PC-3 (cell line): ENCODE data around the gene NEO1. TPM values are rescaled to one million over a fixed set of nuclear protein-coding genes. Genes with fewer than 3 reads are reported as not detected.

Experiments used
- ATAC-seq: fragments of 200-7000 bp; cut with Tn5 transposase; 2 replicates; pipeline ENCODE4 v1.9.1; 2020; ENCODE audit warnings: mild to moderate bottlenecking, moderate library complexity
- BruUV-seq: library from RNA; stranded (reverse); fragments of 400-500 nt; replicated peaks from 2 replicates; lab custom pipeline; 2021; lab: Mats Ljungman, UMichigan
- CTCF ChIA-PET: fragments of 300-600 bp; sonication (Branson Sonifier 250); formaldehyde crosslinking; loops from one replicate; lab custom pipeline; 2022; ENCODE audit warnings: antibody characterized with exemption; lab: Charles Lee
- POLR2A ChIA-PET: fragments of 300-600 bp; sonication (Branson Sonifier 250); formaldehyde crosslinking; loops from one replicate; lab custom pipeline; 2022; ENCODE audit warnings: antibody characterized with exemption; ENCODE audit not compliant: unreplicated experiment; lab: Charles Lee
- DNase-seq: peaks from one replicate; pipeline ENCODE4 v3.0.0-alpha.2; 2015
- H2AFZ ChIP-seq: fragments of 300-600 bp; sonication (generic); 2 replicates; pipeline ENCODE4 v1.6.0; 2016; ENCODE audit warnings: antibody characterized with exemption, low read length
- H3F3A ChIP-seq: fragments of 300-600 bp; sonication (generic); one replicate; pipeline ENCODE4 v1.6.0; 2017; ENCODE audit warnings: antibody characterized with exemption, low read length, control low read depth, mild to moderate bottlenecking; ENCODE audit not compliant: unreplicated experiment
- H3K27ac ChIP-seq: fragments of 300-600 bp; sonication (generic); 2 replicates; pipeline ENCODE4 v1.5.1; 2016; ENCODE audit warnings: mild to moderate bottlenecking, low read length
- H3K27me3 ChIP-seq: fragments of 300-600 bp; sonication (generic); 2 replicates; pipeline ENCODE4 v1.6.1; 2016; ENCODE audit warnings: low read length, mixed read lengths
- H3K36me3 ChIP-seq: fragments of 300-600 bp; sonication (generic); 2 replicates; pipeline ENCODE4 v1.6.1; 2016; ENCODE audit warnings: low read depth, mixed run types, low read length, mixed read lengths
- H3K4me1 ChIP-seq: fragments of 300-600 bp; sonication (generic); 2 replicates; pipeline ENCODE4 v1.5.1; 2016; ENCODE audit warnings: low read length; ENCODE audit not compliant: insufficient read depth
- H3K4me2 ChIP-seq: fragments of 300-600 bp; sonication (generic); 2 replicates; pipeline ENCODE4 v1.6.0; 2016; ENCODE audit warnings: low read length
- H3K4me3 ChIP-seq: fragments of 300-600 bp; sonication (generic); 2 replicates; pipeline ENCODE4 v1.5.1; 2016; ENCODE audit warnings: mild to moderate bottlenecking, low read length, mixed read lengths
- H3K79me2 ChIP-seq: fragments of 300-600 bp; sonication (generic); 2 replicates; pipeline ENCODE4 v1.6.1; 2017; ENCODE audit warnings: low read length, mixed read lengths
- H3K9ac ChIP-seq: fragments of 300-600 bp; sonication (generic); 2 replicates; pipeline ENCODE4 v1.6.0; 2016; ENCODE audit warnings: mild to moderate bottlenecking, low read length
- H3K9me2 ChIP-seq: fragments of 300-600 bp; sonication (generic); replicated peaks from 2 replicates; pipeline ENCODE4 v1.6.1; 2016; ENCODE audit warnings: mixed run types, low read length, mixed read lengths
- H3K9me3 ChIP-seq: fragments of 300-600 bp; sonication (generic); 2 replicates; pipeline ENCODE4 v1.6.1; 2016; ENCODE audit warnings: low read length, mixed read lengths
- H4K20me1 ChIP-seq: fragments of 300-600 bp; sonication (generic); 2 replicates; pipeline ENCODE4 v1.6.1; 2016; ENCODE audit warnings: low read length, mixed read lengths
- CTCF ChIP-seq: fragments of 300-600 bp; sonication (generic); conservative IDR thresholded peaks from 2 replicates; pipeline ENCODE4 v1.5.1; 2017; ENCODE audit warnings: antibody characterized with exemption, low read depth, mild to moderate bottlenecking, low read length
- EZH2 ChIP-seq: fragments of 300-600 bp; sonication (generic); IDR thresholded peaks from one replicate; pipeline ENCODE4 v1.6.1; 2017; ENCODE audit warnings: antibody characterized with exemption, mild to moderate bottlenecking, low read length; ENCODE audit not compliant: unreplicated experiment
- EZH2phosphoT487 ChIP-seq: fragments of 300-600 bp; sonication (generic); IDR thresholded peaks from 2 replicates; pipeline ENCODE4 v1.6.1; 2018; ENCODE audit warnings: mild to moderate bottlenecking, antibody characterized with exemption, low read length, borderline replicate concordance
- intact Hi-C: fragments of 100-400 bp; cut with micrococcal nuclease; formaldehyde crosslinking; loops from 2 replicates; pipeline ENCODE4 v1.9.0; 2023
- total RNA-seq: library from RNA; depleted of rRNA; stranded (reverse); fragments of >200 nt; gene quantifications from 2 replicates; pipeline ENCODE4 v1.2.3, GENCODE V29; 2014

Gene NEO1
- total RNA-seq, 1 experiment from 2014 or later = 1.2 TPM

DNA sequence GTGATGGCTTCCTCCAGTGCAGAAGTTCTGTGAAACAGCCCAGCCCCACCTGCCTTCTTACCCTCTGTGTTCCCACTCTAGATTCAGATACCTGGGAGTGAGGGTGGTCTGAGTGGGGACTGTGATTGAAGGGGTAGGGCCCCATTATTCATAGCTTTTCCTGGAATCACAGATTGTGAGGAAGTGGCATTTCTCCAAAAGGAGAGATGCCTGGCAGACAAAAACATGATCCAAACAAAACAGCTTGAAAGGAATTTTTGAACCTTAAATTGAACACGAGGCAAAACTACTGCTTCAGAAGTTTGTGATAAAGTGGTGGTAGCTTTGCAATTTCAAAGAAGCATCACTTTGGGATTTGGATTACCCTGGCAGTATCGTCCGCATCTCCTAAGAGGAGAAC is 29.2 kb upstream of the NEO1 start:
- Histone ChIP-seq H3K4me3 (no peak overlapping the region), H3K79me2 (no peaks in the 10 kb centered on the region), H3K27me3 (peaks cover 34% of the 10 kb centered on the region), H3K4me1 (no peaks in the 10 kb centered on the region), H4K20me1 (no peaks in the 10 kb centered on the region), H3K27ac (no peak overlapping the region), H3F3A (no peaks in the 10 kb centered on the region), H3K36me3 (no peaks in the 10 kb centered on the region), H3K9me3 (no peaks in the 10 kb centered on the region), H2AFZ (no peak overlapping the region), H3K9me2 (no peaks in the 10 kb centered on the region), H3K9ac (no peak overlapping the region), H3K4me2 (no peak overlapping the region)
- no peak for DNase-seq
- no peak for TF ChIP-seq EZH2phosphoT487
- CTCF ChIA-PET = no interaction called here
- no peak for ATAC-seq
- POLR2A ChIA-PET = no interaction called here
- no TSS peak for BruUV-seq
- intact Hi-C loops = no loop called here

DNA sequence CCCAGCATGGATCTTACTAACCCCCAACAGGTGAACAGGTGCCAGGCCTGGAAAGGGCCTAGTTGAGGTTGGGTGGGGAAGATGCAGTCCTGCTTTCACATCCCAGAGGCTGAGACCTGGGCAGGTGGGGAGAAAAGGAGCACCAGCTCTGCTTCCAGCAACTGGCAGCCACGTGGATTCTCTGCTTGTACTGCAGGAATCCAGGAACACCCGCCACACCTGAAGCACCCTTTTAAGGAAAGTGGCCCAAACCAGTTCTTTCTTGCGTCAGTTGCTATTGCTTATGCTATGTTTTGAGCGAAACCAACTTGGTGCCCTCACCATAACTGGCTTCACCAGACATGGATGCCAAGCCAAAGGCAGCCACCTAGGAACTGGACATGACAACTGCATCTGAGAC is 28.1 kb upstream of the NEO1 start:
- Histone ChIP-seq H3K4me2 (no peak overlapping the region), H3K4me1 (no peaks in the 10 kb centered on the region), H2AFZ (no peak overlapping the region), H3K36me3 (no peaks in the 10 kb centered on the region), H3K79me2 (no peaks in the 10 kb centered on the region), H3F3A (no peaks in the 10 kb centered on the region), H4K20me1 (no peaks in the 10 kb centered on the region), H3K9me2 (no peaks in the 10 kb centered on the region), H3K9me3 (no peaks in the 10 kb centered on the region), H3K27ac (no peak overlapping the region), H3K4me3 (no peak overlapping the region), H3K9ac (no peak overlapping the region), H3K27me3 (peaks cover 45% of the 10 kb centered on the region)
- no peak for TF ChIP-seq EZH2
- TF ChIP-seq EZH2phosphoT487 = no peak
- no peak for TF ChIP-seq CTCF
- CTCF ChIA-PET = no interaction called here
- no TSS peak for BruUV-seq
- ATAC-seq (no peak), DNase-seq (no peak)
- POLR2A ChIA-PET = no interaction called here
- intact Hi-C loops = no loop called here

GRCh38 chr15:73026511-73027054 is 25.7 kb upstream of the NEO1 start:
- no peaks in the 10 kb centered on the region for H3K36me3 ChIP-seq
- H3K9me2 ChIP-seq = no peaks in the 10 kb centered on the region
- ChIA-PET POLR2A (no interaction called here), CTCF (no interaction called here)
- H3K4me1 ChIP-seq = no peaks in the 10 kb centered on the region
- H3K9ac ChIP-seq = no peak overlapping the region
- no peaks in the 10 kb centered on the region for H3K79me2 ChIP-seq
- DNase-seq = no peak
- no peak overlapping the region for H3K4me3 ChIP-seq
- no peaks in the 10 kb centered on the region for H4K20me1 ChIP-seq
- peaks cover 54% of the 10 kb centered on the region for H3K27me3 ChIP-seq
- no peak for TF ChIP-seq EZH2phosphoT487
- no peak for TF ChIP-seq CTCF
- TF ChIP-seq EZH2 = no peak
- no peak overlapping the region for H3K4me2 ChIP-seq
- no peak overlapping the region for H2AFZ ChIP-seq
- H3K9me3 ChIP-seq = no peaks in the 10 kb centered on the region
- intact Hi-C loops = no loop called here
- BruUV-seq = no TSS peak
- no peaks in the 10 kb centered on the region for H3F3A ChIP-seq
- no peak for ATAC-seq
- H3K27ac ChIP-seq = no peak overlapping the region
